Stimulated activated naive CD8-positive, alpha-beta T cell treated with anti-CD3 and anti-CD28 coated beads, Interleukin-15, Interleukin-2, amounts not matched to agents 100 ng/mL and 50 ng/mL, for 24 hours (primary cell): ENCODE measurements around the gene ZFP91.

ENCODE experiments used
- H3K27ac Mint-ChIP-seq: one replicate; pipeline ENCODE4 v1.8.0; 2021; ENCODE audit warnings: mild to moderate bottlenecking, mixed read lengths
- H3K27me3 Mint-ChIP-seq: one replicate; pipeline ENCODE4 v1.8.0; 2021; ENCODE audit warnings: mixed read lengths
- H3K36me3 Mint-ChIP-seq: one replicate; pipeline ENCODE4 v1.8.0; 2021; ENCODE audit warnings: low read depth, mixed read lengths
- H3K4me1 Mint-ChIP-seq: one replicate; pipeline ENCODE4 v1.8.0; 2021; ENCODE audit warnings: low read depth, mixed read lengths
- H3K4me3 Mint-ChIP-seq: one replicate; pipeline ENCODE4 v1.8.0; 2021; ENCODE audit warnings: mild to moderate bottlenecking, mixed read lengths
- H3K9me3 Mint-ChIP-seq: one replicate; pipeline ENCODE4 v1.8.0; 2021; ENCODE audit warnings: mixed read lengths

Gene ZFP91

GRCh38 chr11:58576887-58577471 lies 1.9 kb upstream of the ZFP91 start:
- peaks cover 50% of the 10 kb centered on the region for H3K36me3 Mint-ChIP-seq
- no peaks in the 10 kb centered on the region for H3K9me3 Mint-ChIP-seq
- H3K27ac Mint-ChIP-seq = peak overlapping the region; percentile 100
- H3K4me1 Mint-ChIP-seq = peaks cover 60% of the 10 kb centered on the region
- no peaks in the 10 kb centered on the region for H3K27me3 Mint-ChIP-seq
- peak overlapping the region; percentile 98 for H3K4me3 Mint-ChIP-seq

GRCh38 chr11:58577555-58578135 lies 1.2 kb upstream of the ZFP91 start:
- peak overlapping the region; percentile 98 for H3K4me3 Mint-ChIP-seq
- H3K27me3 Mint-ChIP-seq = no peaks in the 10 kb centered on the region
- H3K27ac Mint-ChIP-seq = peak overlapping the region; percentile 100
- H3K36me3 Mint-ChIP-seq = peaks cover 53% of the 10 kb centered on the region
- no peaks in the 10 kb centered on the region for H3K9me3 Mint-ChIP-seq
- H3K4me1 Mint-ChIP-seq = peaks cover 63% of the 10 kb centered on the region

- Mint-ChIP-seq H3K9me3 (no peaks in the 10 kb centered on the region), H3K27me3 (no peaks in the 10 kb centered on the region), H3K4me3 (peak overlapping the region; percentile 98), H3K27ac (peak overlapping the region; percentile 100), H3K4me1 (peaks cover 67% of the 10 kb centered on the region), H3K36me3 (peaks cover 54% of the 10 kb centered on the region)
These were observed 678 bp upstream of the ZFP91 start for GRCh38 chr11:58578136-58578634.

- peaks cover 50% of the 10 kb centered on the region for H3K36me3 Mint-ChIP-seq
- H3K4me3 Mint-ChIP-seq = peak overlapping the region; percentile 98
- no peaks in the 10 kb centered on the region for H3K27me3 Mint-ChIP-seq
- peak overlapping the region; percentile 100 for H3K27ac Mint-ChIP-seq
- no peaks in the 10 kb centered on the region for H3K9me3 Mint-ChIP-seq
- peaks cover 69% of the 10 kb centered on the region for H3K4me1 Mint-ChIP-seq
These were observed 598 bp downstream of the ZFP91 start for GRCh38 chr11:58579192-58580129.

GRCh38 chr11:58580311-58580710 lies 1.4 kb downstream of the ZFP91 start:
- Mint-ChIP-seq H3K27me3 (no peaks in the 10 kb centered on the region), H3K4me1 (peaks cover 72% of the 10 kb centered on the region), H3K9me3 (no peaks in the 10 kb centered on the region), H3K4me3 (peak overlapping the region; percentile 98), H3K36me3 (peaks cover 51% of the 10 kb centered on the region), H3K27ac (peak overlapping the region; percentile 99)

DNA sequence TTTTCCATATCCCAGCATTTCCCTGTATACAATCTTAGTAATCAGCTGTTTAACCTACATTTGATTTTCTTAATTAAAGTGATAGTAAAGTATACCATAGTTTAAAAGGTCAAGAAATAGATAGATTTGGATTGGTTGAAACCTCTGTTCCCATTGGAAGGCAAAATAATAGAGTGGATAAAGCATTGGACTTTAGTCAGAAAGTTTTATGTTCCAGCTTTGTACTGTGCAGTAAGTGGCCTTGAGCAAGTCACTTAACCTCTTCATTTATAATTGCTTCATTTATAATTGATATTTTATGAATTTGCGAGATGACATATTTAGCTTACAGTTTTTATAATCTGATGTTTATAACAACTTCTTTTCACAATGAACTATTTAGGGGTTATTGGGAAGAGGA lies 3.6 kb downstream of the ZFP91 start:
- peak overlapping the region; percentile 68 for H3K4me3 Mint-ChIP-seq
- H3K27ac Mint-ChIP-seq = no peak overlapping the region
- no peaks in the 10 kb centered on the region for H3K9me3 Mint-ChIP-seq
- peaks cover 66% of the 10 kb centered on the region for H3K36me3 Mint-ChIP-seq
- H3K4me1 Mint-ChIP-seq = peaks cover 73% of the 10 kb centered on the region
- no peaks in the 10 kb centered on the region for H3K27me3 Mint-ChIP-seq

- Mint-ChIP-seq H3K27ac (no peak overlapping the region), H3K4me3 (no peak overlapping the region), H3K27me3 (no peaks in the 10 kb centered on the region), H3K36me3 (peaks cover 78% of the 10 kb centered on the region), H3K4me1 (peaks cover 83% of the 10 kb centered on the region), H3K9me3 (no peaks in the 10 kb centered on the region)
These were observed 8.1 kb downstream of the ZFP91 start for GRCh38 chr11:58586998-58587397.

- H3K27ac Mint-ChIP-seq = peak overlapping the region; percentile 7
- H3K36me3 Mint-ChIP-seq = peaks cover 68% of the 10 kb centered on the region
- H3K9me3 Mint-ChIP-seq = no peaks in the 10 kb centered on the region
- no peak overlapping the region for H3K4me3 Mint-ChIP-seq
- no peaks in the 10 kb centered on the region for H3K27me3 Mint-ChIP-seq
- H3K4me1 Mint-ChIP-seq = peaks cover 81% of the 10 kb centered on the region
These were observed 12.8 kb downstream of the ZFP91 start for GRCh38 chr11:58591659-58592058.

GRCh38 chr11:58592760-58593472 lies 14.1 kb downstream of the ZFP91 start:
- no peaks in the 10 kb centered on the region for H3K27me3 Mint-ChIP-seq
- H3K4me3 Mint-ChIP-seq = no peak overlapping the region
- peak overlapping the region; percentile 38 for H3K27ac Mint-ChIP-seq
- peaks cover 58% of the 10 kb centered on the region for H3K36me3 Mint-ChIP-seq
- no peaks in the 10 kb centered on the region for H3K9me3 Mint-ChIP-seq
- H3K4me1 Mint-ChIP-seq = peaks cover 81% of the 10 kb centered on the region

DNA sequence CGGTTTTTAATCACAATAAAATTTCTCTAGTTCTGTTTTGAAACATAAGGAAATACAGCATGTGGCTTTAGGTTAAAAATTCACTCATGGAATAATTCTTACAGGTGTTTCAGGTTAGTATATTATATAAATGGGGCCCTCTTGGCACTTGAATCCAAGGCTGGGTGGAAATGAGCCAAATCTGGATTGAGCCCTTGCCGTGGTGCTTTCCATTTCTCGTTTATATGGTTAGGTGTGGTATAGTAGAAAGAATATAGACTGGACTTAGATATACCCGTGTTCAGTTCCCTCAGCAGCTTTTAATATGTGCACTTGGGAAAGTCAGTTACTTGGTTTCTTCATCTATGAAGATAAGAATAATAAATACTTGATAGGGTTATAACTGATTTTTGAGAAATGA lies 16.0 kb downstream of the ZFP91 start:
- H3K4me1 Mint-ChIP-seq = peaks cover 91% of the 10 kb centered on the region
- H3K36me3 Mint-ChIP-seq = peaks cover 60% of the 10 kb centered on the region
- H3K27me3 Mint-ChIP-seq = no peaks in the 10 kb centered on the region
- H3K9me3 Mint-ChIP-seq = no peaks in the 10 kb centered on the region
- H3K27ac Mint-ChIP-seq = no peak overlapping the region
- H3K4me3 Mint-ChIP-seq = no peak overlapping the region

- H3K4me3 Mint-ChIP-seq = no peak overlapping the region
- peaks cover 57% of the 10 kb centered on the region for H3K36me3 Mint-ChIP-seq
- peaks cover 93% of the 10 kb centered on the region for H3K4me1 Mint-ChIP-seq
- H3K27me3 Mint-ChIP-seq = no peaks in the 10 kb centered on the region
- no peaks in the 10 kb centered on the region for H3K9me3 Mint-ChIP-seq
- peak overlapping the region; percentile 66 for H3K27ac Mint-ChIP-seq
These were observed 17.8 kb downstream of the ZFP91 start for GRCh38 chr11:58596621-58597020.

GRCh38 chr11:58597486-58598144 lies 18.8 kb downstream of the ZFP91 start:
- Mint-ChIP-seq H3K4me3 (peak overlapping the region; percentile 35), H3K27me3 (no peaks in the 10 kb centered on the region), H3K9me3 (no peaks in the 10 kb centered on the region), H3K27ac (peak overlapping the region; percentile 73), H3K4me1 (peaks cover 90% of the 10 kb centered on the region), H3K36me3 (peaks cover 58% of the 10 kb centered on the region)

DNA sequence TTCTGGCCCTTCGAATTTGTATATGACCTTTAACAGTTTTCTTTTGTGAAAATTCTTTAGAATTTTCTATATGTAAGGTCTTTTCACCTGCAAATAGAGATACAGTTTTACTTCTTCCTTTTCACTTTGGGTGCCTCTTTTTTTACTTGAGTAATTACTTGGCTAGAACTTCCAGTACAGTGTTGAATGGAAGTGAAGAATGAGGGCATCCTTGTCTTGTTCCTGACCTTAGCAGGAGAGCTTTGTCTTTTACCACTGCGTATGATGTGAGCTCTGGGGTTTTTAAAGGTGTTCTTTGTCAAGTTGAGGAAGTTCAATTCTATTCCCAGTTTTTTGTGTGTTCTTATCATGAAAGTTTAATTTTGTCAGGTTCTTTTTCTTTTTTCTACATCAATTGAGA lies 21.6 kb downstream of the ZFP91 start:
- Mint-ChIP-seq H3K36me3 (peaks cover 77% of the 10 kb centered on the region), H3K4me3 (no peak overlapping the region), H3K9me3 (no peaks in the 10 kb centered on the region), H3K27me3 (no peaks in the 10 kb centered on the region), H3K27ac (no peak overlapping the region), H3K4me1 (peaks cover 93% of the 10 kb centered on the region)
